ENCODE data around the gene TNIP2.

The TNIP2 gene

GRCh38 chr4:2735869-2736268 lies 20.3 kb downstream of the TNIP2 start:
- peaks cover 26% of the 10 kb centered on the region for H3K36me3 ChIP-seq (ENCODE audit: insufficient read depth, insufficient read length, low read length)
- H3K4me1 ChIP-seq (ENCODE audit: insufficient read depth, insufficient read length), result no peaks in the 10 kb centered on the region

GRCh38 chr4:2734612-2735011 lies 21.5 kb downstream of the TNIP2 start:
- no peak for TF ChIP-seq SUZ12 (IDR thresholded peaks at IDR 0.05; ENCODE audit: extremely low read depth, insufficient read depth, insufficient read length)
- TF ChIP-seq ZNF274 (IDR thresholded peaks at IDR 0.05; ENCODE audit: low read depth, low read length), result no peak
- no peak for TF ChIP-seq YY1 (IDR thresholded peaks at IDR 0.05; ENCODE audit: insufficient read depth, insufficient read length)
- H3K4me3 ChIP-seq (ENCODE audit: insufficient read length, low read depth), result no peak overlapping the region
- H3K9ac ChIP-seq (ENCODE audit: insufficient read length, low read depth), result no peak overlapping the region
- H3K36me3 ChIP-seq (ENCODE audit: insufficient read depth, insufficient read length, low read length), result peaks cover 32% of the 10 kb centered on the region
- H3K4me1 ChIP-seq (ENCODE audit: insufficient read depth, insufficient read length), result no peaks in the 10 kb centered on the region
- no peak for DNase-seq (ENCODE audit: low read depth, low spot score)
- H3K9me3 ChIP-seq (ENCODE audit: insufficient read depth, low read length), result peaks cover 10% of the 10 kb centered on the region
- no peaks in the 10 kb centered on the region for H3K27me3 ChIP-seq (ENCODE audit: insufficient read depth, insufficient read length)

More at GRCh38 chr4:2735869-2736268, 20.3 kb downstream of the TNIP2 start:
- TF ChIP-seq ZNF274 (IDR thresholded peaks at IDR 0.05; ENCODE audit: low read depth, low read length) (no peak), SUZ12 (IDR thresholded peaks at IDR 0.05; ENCODE audit: extremely low read depth, insufficient read depth, insufficient read length) (no peak), YY1 (IDR thresholded peaks at IDR 0.05; ENCODE audit: insufficient read depth, insufficient read length) (no peak)
- H3K9ac ChIP-seq (ENCODE audit: insufficient read length, low read depth), result no peak overlapping the region
- peaks cover 10% of the 10 kb centered on the region for H3K9me3 ChIP-seq (ENCODE audit: insufficient read depth, low read length)
- H3K4me3 ChIP-seq (ENCODE audit: insufficient read length, low read depth), result no peak overlapping the region
- no peak for DNase-seq (ENCODE audit: low read depth, low spot score)
- H3K27me3 ChIP-seq (ENCODE audit: insufficient read depth, insufficient read length), result no peaks in the 10 kb centered on the region

GRCh38 chr4:2733844-2734574 lies 22.1 kb downstream of the TNIP2 start:
- Histone ChIP-seq H3K9me3 (ENCODE audit: insufficient read depth, low read length) (peaks cover 10% of the 10 kb centered on the region), H3K4me3 (ENCODE audit: insufficient read length, low read depth) (no peak overlapping the region), H3K36me3 (ENCODE audit: insufficient read depth, insufficient read length, low read length) (peaks cover 38% of the 10 kb centered on the region), H3K9ac (ENCODE audit: insufficient read length, low read depth) (no peak overlapping the region), H3K27me3 (ENCODE audit: insufficient read depth, insufficient read length) (no peaks in the 10 kb centered on the region), H3K4me1 (ENCODE audit: insufficient read depth, insufficient read length) (no peaks in the 10 kb centered on the region)
- TF ChIP-seq SUZ12 (IDR thresholded peaks at IDR 0.05; ENCODE audit: extremely low read depth, insufficient read depth, insufficient read length), result no peak
- no peak for TF ChIP-seq ZNF274 (IDR thresholded peaks at IDR 0.05; ENCODE audit: low read depth, low read length)
- no peak for TF ChIP-seq YY1 (IDR thresholded peaks at IDR 0.05; ENCODE audit: insufficient read depth, insufficient read length)
- DNase-seq (ENCODE audit: low read depth, low spot score), result no peak

GRCh38 chr4:2733001-2733843 lies 22.9 kb downstream of the TNIP2 start:
- H3K9me3 ChIP-seq (ENCODE audit: insufficient read depth, low read length), result peaks cover 10% of the 10 kb centered on the region
- no peaks in the 10 kb centered on the region for H3K27me3 ChIP-seq (ENCODE audit: insufficient read depth, insufficient read length)
- TF ChIP-seq SUZ12 (IDR thresholded peaks at IDR 0.05; ENCODE audit: extremely low read depth, insufficient read depth, insufficient read length) (no peak), ZNF274 (IDR thresholded peaks at IDR 0.05; ENCODE audit: low read depth, low read length) (no peak), YY1 (IDR thresholded peaks at IDR 0.05; ENCODE audit: insufficient read depth, insufficient read length) (no peak)
- no peak overlapping the region for H3K4me3 ChIP-seq (ENCODE audit: insufficient read length, low read depth)
- H3K4me1 ChIP-seq (ENCODE audit: insufficient read depth, insufficient read length), result no peaks in the 10 kb centered on the region
- peaks cover 39% of the 10 kb centered on the region for H3K36me3 ChIP-seq (ENCODE audit: insufficient read depth, insufficient read length, low read length)
- no peak overlapping the region for H3K9ac ChIP-seq (ENCODE audit: insufficient read length, low read depth)
- no peak for DNase-seq (ENCODE audit: low read depth, low spot score)

- peaks cover 39% of the 10 kb centered on the region for H3K36me3 ChIP-seq (ENCODE audit: insufficient read depth, insufficient read length, low read length)
- H3K27me3 ChIP-seq (ENCODE audit: insufficient read depth, insufficient read length), result no peaks in the 10 kb centered on the region
- no peak overlapping the region for H3K9ac ChIP-seq (ENCODE audit: insufficient read length, low read depth)
- no peaks in the 10 kb centered on the region for H3K4me1 ChIP-seq (ENCODE audit: insufficient read depth, insufficient read length)
- no peak for TF ChIP-seq SUZ12 (IDR thresholded peaks at IDR 0.05; ENCODE audit: extremely low read depth, insufficient read depth, insufficient read length)
- TF ChIP-seq ZNF274 (IDR thresholded peaks at IDR 0.05; ENCODE audit: low read depth, low read length), result no peak
- no peak for TF ChIP-seq YY1 (IDR thresholded peaks at IDR 0.05; ENCODE audit: insufficient read depth, insufficient read length)
- no peak overlapping the region for H3K4me3 ChIP-seq (ENCODE audit: insufficient read length, low read depth)
- DNase-seq (ENCODE audit: low read depth, low spot score), result no peak
- peaks cover 10% of the 10 kb centered on the region for H3K9me3 ChIP-seq (ENCODE audit: insufficient read depth, low read length)
Measured at GRCh38 chr4:2732526-2732925, 23.6 kb downstream of the TNIP2 start.

- H3K9me3 ChIP-seq (ENCODE audit: insufficient read depth, low read length), result peaks cover 10% of the 10 kb centered on the region
- DNase-seq (ENCODE audit: low read depth, low spot score), result no peak
- no peak overlapping the region for H3K9ac ChIP-seq (ENCODE audit: insufficient read length, low read depth)
- H3K36me3 ChIP-seq (ENCODE audit: insufficient read depth, insufficient read length, low read length), result peaks cover 39% of the 10 kb centered on the region
- no peaks in the 10 kb centered on the region for H3K27me3 ChIP-seq (ENCODE audit: insufficient read depth, insufficient read length)
- no peak for TF ChIP-seq ZNF274 (IDR thresholded peaks at IDR 0.05; ENCODE audit: low read depth, low read length)
- TF ChIP-seq SUZ12 (IDR thresholded peaks at IDR 0.05; ENCODE audit: extremely low read depth, insufficient read depth, insufficient read length), result no peak
- TF ChIP-seq YY1 (IDR thresholded peaks at IDR 0.05; ENCODE audit: insufficient read depth, insufficient read length), result no peak
- no peaks in the 10 kb centered on the region for H3K4me1 ChIP-seq (ENCODE audit: insufficient read depth, insufficient read length)
- H3K4me3 ChIP-seq (ENCODE audit: insufficient read length, low read depth), result no peak overlapping the region
Measured at GRCh38 chr4:2731907-2732317, 24.2 kb downstream of the TNIP2 start.

GRCh38 chr4:2729533-2729875 lies 26.6 kb downstream of the TNIP2 start:
- H3K9me3 ChIP-seq (ENCODE audit: insufficient read depth, low read length), result no peaks in the 10 kb centered on the region
- H3K36me3 ChIP-seq (ENCODE audit: insufficient read depth, insufficient read length, low read length), result peaks cover 48% of the 10 kb centered on the region
- no peak for DNase-seq (ENCODE audit: low read depth, low spot score)
- H3K9ac ChIP-seq (ENCODE audit: insufficient read length, low read depth), result no peak overlapping the region
- no peak for TF ChIP-seq ZNF274 (IDR thresholded peaks at IDR 0.05; ENCODE audit: low read depth, low read length)
- TF ChIP-seq SUZ12 (IDR thresholded peaks at IDR 0.05; ENCODE audit: extremely low read depth, insufficient read depth, insufficient read length), result no peak
- TF ChIP-seq YY1 (IDR thresholded peaks at IDR 0.05; ENCODE audit: insufficient read depth, insufficient read length), result no peak
- no peaks in the 10 kb centered on the region for H3K4me1 ChIP-seq (ENCODE audit: insufficient read depth, insufficient read length)
- H3K27me3 ChIP-seq (ENCODE audit: insufficient read depth, insufficient read length), result no peaks in the 10 kb centered on the region
- H3K4me3 ChIP-seq (ENCODE audit: insufficient read length, low read depth), result no peak overlapping the region

Data from NT2/D1 (cell line).